GM23248 (cell line): ENCODE results near the gene SYTL3.

Experiments
- EZH2 ChIP-seq: fragments of 200-600 bp; sonication (generic); IDR thresholded peaks from 2 replicates; pipeline ENCODE4 v1.6.1; 2018; ENCODE audit warnings: antibody characterized with exemption, mild to moderate bottlenecking; ENCODE audit not compliant: insufficient read depth, poor library complexity, severe bottlenecking
- EZH2phosphoT487 ChIP-seq: fragments of 200-600 bp; sonication (generic); IDR thresholded peaks from 2 replicates; pipeline ENCODE4 v1.6.1; 2018; ENCODE audit warnings: antibody characterized with exemption, moderate library complexity, mild to moderate bottlenecking, low read depth; ENCODE audit not compliant: insufficient read depth

DNA sequence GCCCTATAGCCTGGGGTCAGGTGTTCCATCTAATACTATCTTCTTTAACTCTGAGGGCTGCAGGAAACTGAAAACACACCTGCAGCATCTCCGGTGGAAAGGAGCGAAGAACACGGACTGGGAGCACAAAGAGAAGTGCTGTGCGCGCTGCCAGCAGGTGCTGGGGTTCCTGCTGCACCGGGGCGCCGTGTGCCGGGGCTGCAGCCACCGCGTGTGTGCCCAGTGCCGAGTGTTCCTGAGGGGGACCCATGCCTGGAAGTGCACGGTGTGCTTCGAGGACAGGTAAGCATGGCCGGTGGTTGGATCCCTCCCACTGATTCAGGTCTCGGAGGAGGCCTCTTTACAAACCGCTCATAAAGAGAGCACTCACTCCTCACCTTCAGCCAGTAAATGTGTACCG is 15.5 kb downstream of the SYTL3 start:
- TF ChIP-seq EZH2 (no peak), EZH2phosphoT487 (no peak)
